Erythroblast (primary cell): ENCODE results near the gene SELENOP.

ENCODE experiments used
- GATA1 ChIP-seq: IDR thresholded peaks from 2 replicates; pipeline ENCODE4 v1.6.1; 2011; ENCODE audit warnings: low read depth, mild to moderate bottlenecking, control low read depth, low read length, moderate library complexity
- POLR2A ChIP-seq: IDR thresholded peaks from 2 replicates; pipeline ENCODE4 v1.6.1; 2011; ENCODE audit warnings: mild to moderate bottlenecking, low read length

DNA sequence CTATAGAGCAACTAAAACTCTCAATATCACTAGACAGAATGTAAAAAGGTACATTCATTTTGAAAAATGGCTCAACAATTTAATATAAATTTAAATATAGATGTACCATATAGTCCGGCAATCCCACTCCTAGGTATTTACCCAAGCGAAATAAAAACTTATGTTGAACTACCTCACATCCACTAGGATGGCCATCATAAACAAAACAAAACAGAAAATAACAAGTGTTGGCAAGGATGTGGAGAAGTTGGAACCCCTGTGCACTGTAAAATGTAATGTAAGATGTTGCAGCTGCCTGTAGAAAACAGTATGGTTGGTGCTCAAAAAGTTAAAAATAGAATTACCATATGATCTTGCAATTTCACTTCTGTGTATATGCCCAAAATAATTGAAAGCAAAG lies 36.9 kb upstream of the SELENOP start:
- TF ChIP-seq POLR2A = no peak
- no peak for TF ChIP-seq GATA1
